Stimulated activated CD4-positive, alpha-beta T cell treated with anti-CD3 and anti-CD28 coated beads, Interleukin-2, amount 100 ng/mL, for 24 hours (primary cell): ENCODE results near the gene ARL4C.

Experiments used
- DNase-seq, 2 donors: peaks; one replicate each; pipeline ENCODE4 v3.0.0-alpha.2; 2020

ARL4C gene

DNA sequence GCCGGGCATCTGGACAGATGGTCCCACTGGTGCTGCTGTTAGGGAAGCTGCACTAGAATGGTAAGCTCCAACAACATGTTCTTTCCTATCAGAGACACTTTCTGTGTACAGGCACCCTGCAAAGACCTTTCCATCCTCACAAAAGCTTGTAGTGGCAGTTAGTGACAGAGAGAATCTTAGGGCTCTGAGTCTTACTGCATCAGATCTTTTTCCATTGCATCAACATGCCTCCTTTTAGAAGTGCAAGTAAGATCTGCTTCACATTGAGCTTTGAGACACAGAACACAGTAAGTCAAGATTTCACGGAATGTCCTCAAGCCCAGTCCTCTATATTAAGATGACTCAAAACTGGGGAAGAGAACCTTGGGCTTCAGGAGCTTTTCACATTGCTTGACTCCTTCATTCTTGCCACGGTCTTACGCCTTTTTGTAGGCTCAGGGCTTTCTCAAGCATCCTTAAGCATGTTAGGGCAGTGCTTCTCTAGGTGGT, 52.6 kb downstream of the ARL4C start:
- no peak for DNase-seq
